Adrenal gland (tissue), 12 donors: ENCODE data around the gene SLC9A3. TPM values are rescaled to one million over a fixed set of nuclear protein-coding genes. Genes with fewer than 3 reads are reported as not detected.

Source experiments
- DNase-seq, 7 donors: peaks; one replicate each; pipeline ENCODE4 v3.0.0-alpha.2; 2019 to 2020
- H3K27ac ChIP-seq, 5 donors: fragments of 200-600 bp; sonication (generic) in 4 of 5; 1 replicate in 3 of 5; 2 replicates in 2 of 5; pipeline versions ENCODE4 v1.5.1 to v1.8.0; 2016 to 2020; ENCODE audit warnings: mild to moderate bottlenecking in 1 of 5
- H3K27me3 ChIP-seq: fragments of 200-600 bp; 2 replicates; pipeline ENCODE4 v1.8.0; 2021
- H3K36me3 ChIP-seq, 2 donors: fragments of 200-600 bp; replicated peaks in 1 of 2; 1 replicate in 1 of 2; 2 replicates in 1 of 2; pipeline versions ENCODE4 v1.5.1 to v1.8.0; 2018 to 2022
- H3K4me1 ChIP-seq, 2 donors: fragments of 200-600 bp; replicated peaks in 1 of 2; 1 replicate in 1 of 2; 2 replicates in 1 of 2; pipeline versions ENCODE4 v1.5.1 to v1.8.0; 2018 to 2021
- H3K4me3 ChIP-seq, 4 donors: fragments of 200-600 bp; sonication (generic) in 3 of 4; one replicate each; pipeline ENCODE4 v1.5.1; 2016 to 2018
- H3K9me3 ChIP-seq, 3 donors: fragments of 200-600 bp; sonication (generic) in 1 of 3; replicated peaks in 1 of 3; 1 replicate in 2 of 3; 2 replicates in 1 of 3; pipeline versions ENCODE4 v1.5.1 to v1.8.0; 2016 to 2021
- POLR2A ChIP-seq, 2 donors: fragments of 450-650 bp; IDR thresholded peaks; one replicate each; pipeline ENCODE4 v1.6.1; 2017; ENCODE audit warnings: antibody characterized with exemption in 2 of 2, mild to moderate bottlenecking in 2 of 2, moderate library complexity in 1 of 2
- WGBS, 4 donors: extraction: QIAGEN DNeasy Blood & Tissue Kit in 2 of 4; methylation state at CpG; one replicate each; pipeline versions ENCODE4 v1.1.5 to v1.1.7; 2013 to 2017; 5-methylcytosine and 5-hydroxymethylcytosine counted together
- intact Hi-C, 2 donors: fragments of 100-400 bp; cut with DNase I; formaldehyde crosslinking; loops; one replicate each; pipeline versions ENCODE4 v1.14.1 to v1.15.0; 2022 to 2023
- polyA plus RNA-seq, 3 donors: library from polyadenylated mRNA; stranded (reverse); fragments of 200-250 nt in 2 of 3; fragments of 350-450 nt in 1 of 3; fragmentation: Illumina TruSeq in 1 of 3; extraction: RNeasy Lipid Tissue Mini Kit (QIAGEN cat#74804) in 1 of 3; gene quantifications; one replicate each; pipeline ENCODE4 v1.2.3, GENCODE V29; 2013 to 2014
- total RNA-seq, 9 donors: library from RNA; depleted of rRNA in 4 of 9; stranded (reverse); fragments of >200 nt in 4 of 9; fragments of 120-200 nt in 1 of 9; fragmentation: NEBNext Ultra II Directional in 1 of 9; extraction: Animal tissue kit (Norgen Biotek cat#: 25700) in 1 of 9; gene quantifications; one replicate each; pipeline versions ENCODE4 v1.1.0 to v1.2.4, GENCODE V29; 2013 to 2023
- TF ChIP-seq, protein P1 (sequence below), 6 experiments: fragments of 450-650 bp in 4 of 6; fragments of 200-600 bp in 2 of 6; sonication (generic) in 1 of 6; IDR thresholded peaks; 1 replicate in 5 of 6; 2 replicates in 1 of 6; pipeline versions ENCODE4 v1.5.1 to v1.8.0; 2016 to 2021; ENCODE audit warnings: antibody characterized with exemption in 6 of 6, mild to moderate bottlenecking in 2 of 6, moderate library complexity in 1 of 6
- donor health status: healthy with polysubstance abuse.
- donor health status: Bipolar disorder and iron deficiency.
- donor health status: DM: yes; HTN: yes; CAD: no.
- donor health status: DM: no; HTN: no; CAD: no.
- donor health status: DM: no; HTN: no; CAD: no.
- donor health status: DM: yes; HTN: yes; CAD: no.

SLC9A3 gene
- total and polyA plus RNA-seq, 12 donors = 0.83 to 5.5 (median 1.7) TPM

DNA sequence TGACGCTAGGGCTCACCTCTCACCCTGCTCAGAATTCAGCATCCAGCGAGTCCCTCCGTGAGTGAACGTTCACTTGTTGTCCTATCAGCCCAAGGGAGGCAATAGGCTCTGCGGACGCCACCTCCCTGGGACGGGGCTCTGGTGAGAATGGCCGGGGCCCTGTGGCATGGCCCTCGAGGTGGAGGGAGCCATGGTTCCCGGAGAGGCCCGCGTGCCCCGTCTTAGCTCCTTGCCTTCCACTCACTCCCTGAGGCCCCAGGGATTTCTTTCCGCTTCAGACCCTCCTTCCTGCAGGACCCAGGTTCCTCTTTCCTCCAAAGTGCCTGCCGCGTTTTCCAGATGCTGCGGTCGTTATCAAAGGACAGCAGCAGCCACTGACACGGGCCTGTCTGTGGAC, 59.8 kb downstream of the SLC9A3 start:
- Histone ChIP-seq H3K27me3 (no peaks in the 10 kb centered on the region), H3K4me3 (no peak overlapping the region), H3K27ac (no peak overlapping the region), H3K36me3 (peaks cover 0 to 65% of the 10 kb centered on the region in 2 donors), H3K9me3 (no peaks in the 10 kb centered on the region), H3K4me1 (no peaks in the 10 kb centered on the region)
- WGBS, 4 donors = 90 to 96% (median 95%) methylated on average over 15 to 19 of the region's 19 CpGs
- DNase-seq = peak in 3 of 7 donors; percentile 1 to 9 (median 3)
- TF ChIP-seq, protein P1, sequence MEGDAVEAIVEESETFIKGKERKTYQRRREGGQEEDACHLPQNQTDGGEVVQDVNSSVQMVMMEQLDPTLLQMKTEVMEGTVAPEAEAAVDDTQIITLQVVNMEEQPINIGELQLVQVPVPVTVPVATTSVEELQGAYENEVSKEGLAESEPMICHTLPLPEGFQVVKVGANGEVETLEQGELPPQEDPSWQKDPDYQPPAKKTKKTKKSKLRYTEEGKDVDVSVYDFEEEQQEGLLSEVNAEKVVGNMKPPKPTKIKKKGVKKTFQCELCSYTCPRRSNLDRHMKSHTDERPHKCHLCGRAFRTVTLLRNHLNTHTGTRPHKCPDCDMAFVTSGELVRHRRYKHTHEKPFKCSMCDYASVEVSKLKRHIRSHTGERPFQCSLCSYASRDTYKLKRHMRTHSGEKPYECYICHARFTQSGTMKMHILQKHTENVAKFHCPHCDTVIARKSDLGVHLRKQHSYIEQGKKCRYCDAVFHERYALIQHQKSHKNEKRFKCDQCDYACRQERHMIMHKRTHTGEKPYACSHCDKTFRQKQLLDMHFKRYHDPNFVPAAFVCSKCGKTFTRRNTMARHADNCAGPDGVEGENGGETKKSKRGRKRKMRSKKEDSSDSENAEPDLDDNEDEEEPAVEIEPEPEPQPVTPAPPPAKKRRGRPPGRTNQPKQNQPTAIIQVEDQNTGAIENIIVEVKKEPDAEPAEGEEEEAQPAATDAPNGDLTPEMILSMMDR (IDR thresholded peaks at IDR 0.05) = no peak
- no peak for TF ChIP-seq POLR2A (IDR thresholded peaks at IDR 0.05)
- intact Hi-C loops = no loop called here

DNA sequence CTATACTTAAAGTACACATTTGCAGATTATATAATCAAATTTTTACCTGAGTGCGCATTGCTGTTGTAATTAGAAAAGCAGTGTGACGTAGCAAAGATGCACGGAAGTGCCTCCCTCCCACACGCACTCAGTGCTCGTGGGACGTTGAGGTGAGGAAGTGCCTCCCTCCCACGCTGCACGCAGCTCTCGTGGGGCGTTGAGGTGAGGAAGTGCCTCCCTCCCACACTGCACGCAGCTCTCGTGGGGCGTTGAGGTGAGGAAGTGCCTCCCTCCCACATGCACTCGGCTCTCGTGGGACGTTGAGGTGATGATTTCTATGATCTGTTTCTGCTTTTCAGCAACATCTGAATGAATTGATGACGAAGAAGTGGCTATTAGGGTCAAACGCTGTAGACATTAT, 60.3 kb downstream of the SLC9A3 start:
- Histone ChIP-seq H3K36me3 (peaks cover 0 to 70% of the 10 kb centered on the region in 2 donors), H3K4me1 (no peaks in the 10 kb centered on the region), H3K9me3 (no peaks in the 10 kb centered on the region), H3K27me3 (no peaks in the 10 kb centered on the region), H3K27ac (no peak overlapping the region), H3K4me3 (no peak overlapping the region)
- TF ChIP-seq, protein P1 (IDR thresholded peaks at IDR 0.05) = no peak
- no peak for TF ChIP-seq POLR2A (IDR thresholded peaks at IDR 0.05)
- DNase-seq = peak in 2 of 7 donors; percentile 0 to 6
- whole genome bisulfite sequencing, 4 donors = 69 to 87% (median 76%) methylated on average over 18 of the region's 18 CpGs
- intact Hi-C loops = no loop called here

DNA sequence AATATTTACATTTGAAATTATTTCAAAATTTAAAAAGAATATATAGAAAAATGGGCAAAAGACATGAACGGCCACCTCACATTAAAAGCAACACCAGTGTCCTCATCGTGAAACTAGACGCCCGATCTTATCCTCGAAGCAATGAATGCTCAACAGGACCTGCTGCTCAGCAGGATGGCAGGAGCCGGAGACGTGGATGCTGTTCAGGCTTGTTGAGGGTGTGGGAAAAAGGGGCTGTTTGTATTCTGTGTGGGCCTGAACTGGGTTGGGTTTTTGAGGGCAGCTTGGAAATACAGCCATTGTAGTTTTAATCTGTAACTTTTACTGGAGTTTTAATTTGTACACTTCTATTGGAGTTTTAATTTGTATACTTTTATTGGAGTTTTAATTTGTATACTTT, 60.9 kb downstream of the SLC9A3 start:
- Histone ChIP-seq H3K4me1 (no peaks in the 10 kb centered on the region), H3K9me3 (no peaks in the 10 kb centered on the region), H3K27me3 (no peaks in the 10 kb centered on the region), H3K27ac (no peak overlapping the region), H3K4me3 (no peak overlapping the region), H3K36me3 (peaks cover 0 to 77% of the 10 kb centered on the region in 2 donors)
- DNase-seq = peak in 3 of 7 donors; percentile 1 to 36 (median 6)
- TF ChIP-seq POLR2A (IDR thresholded peaks at IDR 0.05) = no peak
- 78 to 81% (median 80%) methylated on average over 7 of the region's 7 CpGs for WGBS, 4 donors
- intact Hi-C loops = no loop called here

DNA sequence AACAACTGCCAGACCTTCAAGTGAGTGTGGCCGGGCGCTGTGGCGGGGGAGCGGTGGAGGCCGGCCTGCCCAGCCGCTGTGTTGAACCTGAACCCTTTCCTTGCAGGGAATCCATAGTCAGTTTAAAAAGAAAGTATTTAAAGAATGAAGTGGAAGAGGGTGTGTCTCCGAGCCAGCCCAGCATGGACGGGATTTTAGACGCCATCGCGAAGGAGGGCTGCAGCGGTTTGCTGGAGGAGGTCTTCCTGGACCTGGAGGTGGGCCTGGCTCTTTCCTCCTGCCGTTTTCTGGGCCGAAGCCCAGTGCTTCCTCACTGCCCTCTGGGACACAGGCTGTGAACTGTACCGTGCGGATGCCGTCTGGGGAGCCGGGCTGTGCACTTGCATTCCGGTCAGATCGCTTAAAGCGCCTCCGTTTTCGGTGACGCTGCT, 62.2 kb downstream of the SLC9A3 start:
- TF ChIP-seq POLR2A (IDR thresholded peaks at IDR 0.05) = no peak
- TF ChIP-seq, protein P1 (IDR thresholded peaks at IDR 0.05) = no peak
- peak in 4 of 7 donors; percentile 0 to 36 (median 3) for DNase-seq
- Histone ChIP-seq H3K27me3 (no peaks in the 10 kb centered on the region), H3K36me3 (peaks cover 0 to 88% of the 10 kb centered on the region in 2 donors), H3K9me3 (no peaks in the 10 kb centered on the region), H3K27ac (no peak overlapping the region), H3K4me3 (no peak overlapping the region), H3K4me1 (no peaks in the 10 kb centered on the region)
- intact Hi-C loops = no loop called here
- WGBS, 4 donors = 97% methylated on average over 23 to 24 of the region's 24 CpGs

DNA sequence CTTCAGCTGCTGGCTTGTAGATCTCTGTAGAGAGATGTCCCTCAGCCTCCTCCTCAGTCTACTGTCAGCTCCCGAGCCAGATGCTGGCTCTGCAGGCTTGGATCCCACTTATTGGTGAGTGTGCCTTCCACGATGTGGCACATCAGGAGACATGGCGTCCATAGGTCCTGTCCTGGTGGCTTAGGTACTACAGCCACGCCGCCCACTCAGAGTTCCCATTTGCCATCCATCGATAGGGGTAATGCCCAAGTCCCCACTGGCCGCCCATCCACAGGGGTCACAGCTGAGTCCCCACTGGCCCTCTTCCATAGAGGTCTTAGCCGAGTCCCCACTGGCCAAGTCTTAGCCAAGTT, 64.0 kb downstream of the SLC9A3 start:
- peak in 3 of 7 donors; percentile 5 to 39 (median 10) for DNase-seq
- no peak for TF ChIP-seq POLR2A (IDR thresholded peaks at IDR 0.05)
- TF ChIP-seq, protein P1 (IDR thresholded peaks at IDR 0.05) = no peak
- Histone ChIP-seq H3K36me3 (peaks cover 0 to 74% of the 10 kb centered on the region in 2 donors), H3K27me3 (no peaks in the 10 kb centered on the region), H3K4me1 (no peaks in the 10 kb centered on the region), H3K4me3 (no peak overlapping the region), H3K9me3 (no peaks in the 10 kb centered on the region), H3K27ac (no peak overlapping the region)
- intact Hi-C loops = no loop called here
- WGBS, 4 donors = 80 to 100% (median 98%) methylated on average over 7 to 8 of the region's 8 CpGs
